GM10248 (cell line): ENCODE measurements around the gene RPS27L.

Experiments used
- CTCF ChIA-PET: fragments of 300-600 bp; sonication (Branson Sonifier 250); formaldehyde crosslinking; extraction: SDS; loops from one replicate; lab custom pipeline; 2021; ENCODE audit warnings: antibody characterized with exemption; lab: Yijun Ruan, JAX
- POLR2A ChIA-PET: fragments of 350-650 bp; sonication (Branson Sonifier 250); formaldehyde crosslinking; extraction: SDS; loops from one replicate; lab custom pipeline; 2020; ENCODE audit warnings: antibody characterized with exemption; lab: Yijun Ruan, JAX
- DNase-seq: peaks from one replicate; pipeline ENCODE4 v3.0.0; 2012; ENCODE audit errors: extremely low spot score
- TF ChIP-seq, protein P1 (sequence below): IDR thresholded peaks from 2 replicates; pipeline ENCODE4 v1.5.1; 2012; ENCODE audit warnings: mild to moderate bottlenecking, low read depth; ENCODE audit errors: extremely low read depth, missing control alignments, control extremely low read depth

Gene RPS27L

DNA sequence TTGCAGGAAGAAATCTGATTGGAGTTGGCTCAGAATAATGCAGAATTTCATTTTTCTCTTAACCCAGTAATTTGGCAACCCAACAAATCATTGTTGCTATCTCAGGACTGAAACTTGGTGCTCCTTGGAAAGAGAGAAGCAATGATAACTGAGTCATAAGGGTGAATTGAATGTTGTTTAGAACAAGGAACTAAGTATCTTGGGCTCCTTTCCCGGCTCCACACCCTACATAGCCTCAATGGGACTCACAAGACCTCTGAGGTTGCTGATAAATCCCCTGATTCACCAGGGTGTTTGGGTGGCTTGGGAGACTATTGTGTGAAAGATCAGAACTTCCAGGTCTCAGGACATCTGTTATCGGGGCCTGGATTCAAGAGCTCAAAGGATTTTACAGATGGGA lies 24.4 kb upstream of the RPS27L start:
- DNase-seq, result no peak
- ChIA-PET CTCF (interaction anchor here (1.2 kb wide), 1 partner anchor 9 kb away, joined by 3 read pairs; no protein-coding TSS in a partner anchor), POLR2A (no interaction called here)
- TF ChIP-seq, protein P1, sequence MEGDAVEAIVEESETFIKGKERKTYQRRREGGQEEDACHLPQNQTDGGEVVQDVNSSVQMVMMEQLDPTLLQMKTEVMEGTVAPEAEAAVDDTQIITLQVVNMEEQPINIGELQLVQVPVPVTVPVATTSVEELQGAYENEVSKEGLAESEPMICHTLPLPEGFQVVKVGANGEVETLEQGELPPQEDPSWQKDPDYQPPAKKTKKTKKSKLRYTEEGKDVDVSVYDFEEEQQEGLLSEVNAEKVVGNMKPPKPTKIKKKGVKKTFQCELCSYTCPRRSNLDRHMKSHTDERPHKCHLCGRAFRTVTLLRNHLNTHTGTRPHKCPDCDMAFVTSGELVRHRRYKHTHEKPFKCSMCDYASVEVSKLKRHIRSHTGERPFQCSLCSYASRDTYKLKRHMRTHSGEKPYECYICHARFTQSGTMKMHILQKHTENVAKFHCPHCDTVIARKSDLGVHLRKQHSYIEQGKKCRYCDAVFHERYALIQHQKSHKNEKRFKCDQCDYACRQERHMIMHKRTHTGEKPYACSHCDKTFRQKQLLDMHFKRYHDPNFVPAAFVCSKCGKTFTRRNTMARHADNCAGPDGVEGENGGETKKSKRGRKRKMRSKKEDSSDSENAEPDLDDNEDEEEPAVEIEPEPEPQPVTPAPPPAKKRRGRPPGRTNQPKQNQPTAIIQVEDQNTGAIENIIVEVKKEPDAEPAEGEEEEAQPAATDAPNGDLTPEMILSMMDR, result no peak

DNA sequence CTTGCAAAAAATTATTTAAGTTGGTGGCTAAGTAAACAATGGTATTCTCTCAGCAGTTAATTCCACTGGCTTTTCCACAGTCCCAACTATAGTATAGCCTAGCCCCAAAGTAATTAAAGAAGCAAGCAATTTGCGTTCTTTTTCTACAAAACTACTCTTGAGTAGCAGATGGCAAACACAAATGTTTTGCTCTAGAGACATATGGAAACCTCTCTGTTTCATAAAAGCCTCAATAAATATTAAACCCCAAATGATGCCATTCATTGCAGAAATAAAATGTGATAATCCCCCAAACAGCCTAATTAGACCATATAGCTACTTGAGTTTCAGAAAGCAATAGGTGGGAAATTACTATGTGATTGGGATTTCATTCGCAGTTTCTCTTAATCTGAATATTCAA lies 23.5 kb upstream of the RPS27L start:
- TF ChIP-seq, protein P1, result no peak
- POLR2A ChIA-PET, result no interaction called here
- CTCF ChIA-PET, result interaction anchor here (1.2 kb wide), 1 partner anchor 8 kb away, joined by 3 read pairs; no protein-coding TSS in a partner anchor
- DNase-seq, result no peak

DNA sequence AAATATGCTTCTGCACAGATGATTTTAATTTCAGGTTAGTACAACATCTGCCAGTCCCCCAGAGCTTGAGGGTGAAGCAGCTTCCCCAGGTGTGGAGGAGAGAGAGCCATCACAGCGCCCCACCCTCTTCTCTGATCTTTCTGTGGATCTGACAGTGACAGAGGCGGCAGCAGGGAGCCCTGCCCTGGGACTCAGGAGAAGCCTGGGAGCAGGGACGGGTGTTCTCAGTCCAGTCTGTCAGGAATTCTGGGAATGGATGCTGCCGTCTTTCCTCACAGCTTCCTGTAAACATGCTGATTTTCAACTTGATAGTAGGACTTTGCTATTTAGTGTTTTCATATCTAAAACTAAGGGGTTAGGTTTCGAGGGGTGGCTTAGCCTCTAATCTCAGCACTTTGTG lies 20.8 kb upstream of the RPS27L start:
- TF ChIP-seq, protein P1, result no peak
- no peak for DNase-seq
- ChIA-PET POLR2A (no interaction called here), CTCF (interaction anchor here (1.1 to 1.6 kb wide), 2 partner anchors 21 to 32 kb away, joined by 3 to 4 read pairs; partner anchors contain the start of gene RPS27L)

DNA sequence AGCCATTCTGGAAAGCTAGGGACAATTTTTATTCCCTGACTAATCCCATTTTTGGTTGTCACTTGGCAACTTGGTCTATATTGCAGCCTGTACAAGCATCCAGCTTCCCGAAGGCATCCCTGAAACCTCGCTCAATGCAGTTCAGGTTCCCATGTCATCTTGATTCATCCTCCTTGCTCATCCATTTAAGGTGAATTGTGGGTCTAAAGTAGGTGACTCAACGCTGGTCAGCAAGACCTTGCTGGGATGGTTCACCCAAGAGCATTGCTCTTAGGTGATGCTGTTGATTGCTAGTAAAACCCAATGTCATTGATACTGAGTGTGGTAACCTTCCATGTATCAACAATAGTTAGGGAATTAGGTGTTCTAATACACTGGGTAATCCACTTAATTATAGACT lies 19.0 kb upstream of the RPS27L start:
- ChIA-PET POLR2A (no interaction called here), CTCF (interaction anchor here (1.2 to 1.7 kb wide), 3 partner anchors 7 to 10 kb away, joined by 3 to 6 read pairs (median 5); no protein-coding TSS in a partner anchor)
- no peak for DNase-seq
- TF ChIP-seq, protein P1, result no peak

DNA sequence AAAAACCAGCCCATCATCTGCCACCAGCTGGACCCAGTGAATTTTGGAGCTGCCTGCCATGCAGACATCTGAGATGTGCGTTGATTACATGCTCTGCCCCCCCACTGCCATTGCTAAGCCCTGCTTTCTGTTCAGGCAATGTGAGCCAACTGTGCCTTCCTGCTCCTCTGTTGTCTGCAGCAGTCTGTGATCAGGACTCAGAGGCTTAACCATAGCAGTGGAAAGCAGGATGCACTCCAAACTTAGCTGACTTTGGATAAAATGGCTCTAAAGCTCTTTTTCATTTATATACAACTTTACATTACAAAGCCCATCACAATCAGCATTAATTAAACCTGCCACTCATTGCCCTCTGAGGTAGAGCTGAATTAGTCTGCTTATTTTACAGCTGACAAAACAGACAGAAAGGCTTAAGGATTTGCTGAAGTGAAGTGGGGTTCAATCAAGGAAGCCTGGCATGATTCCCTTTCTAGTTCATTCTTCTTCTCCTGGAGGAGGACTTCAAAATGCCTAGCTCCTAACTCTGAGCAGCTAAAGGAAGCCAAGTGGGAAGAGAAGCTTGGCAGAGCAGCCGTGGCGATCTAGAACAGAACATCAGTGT lies 15.7 kb upstream of the RPS27L start:
- no peak for DNase-seq
- CTCF ChIA-PET, result interaction anchor here (1.1 to 2.5 kb wide), 6 partner anchors 8 to 35 kb away, joined by 3 to 8 read pairs (median 4); no protein-coding TSS in a partner anchor
- TF ChIP-seq, protein P1, result no peak
- POLR2A ChIA-PET, result no interaction called here

DNA sequence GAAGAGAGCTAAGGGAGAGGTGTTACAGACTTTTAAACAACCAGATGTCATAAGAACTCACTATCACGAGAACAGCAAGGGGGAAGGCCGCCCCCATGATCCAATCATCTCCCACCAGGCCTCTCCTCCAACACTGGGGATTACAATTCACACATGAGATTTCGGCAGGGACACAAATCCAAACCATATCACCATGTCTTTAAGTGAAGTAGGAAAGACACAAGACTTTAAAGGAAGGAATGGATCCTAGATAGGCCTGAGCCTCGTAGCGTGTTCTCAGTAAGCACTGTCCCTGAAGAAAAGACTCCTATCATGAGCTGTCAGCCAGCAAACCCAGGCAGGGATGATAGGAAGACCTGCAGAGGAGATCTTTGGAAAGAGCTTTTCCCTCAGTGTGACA lies 15.1 kb upstream of the RPS27L start:
- ChIA-PET CTCF (interaction anchor here (1.1 to 2.5 kb wide), 4 partner anchors 9 to 26 kb away, joined by 3 to 8 read pairs (median 3); no protein-coding TSS in a partner anchor), POLR2A (no interaction called here)
- TF ChIP-seq, protein P1, result no peak
- no peak for DNase-seq
